Neural crest cell (in vitro differentiated cells): ENCODE measurements around the gene TARBP2. TPM values are rescaled to one million over a fixed set of nuclear protein-coding genes. Genes with fewer than 3 reads are reported as not detected.
A peak's percentile ranks its signal among the peaks of the same experiment; 100 is the strongest.
"Not testable (repeated sequence)": the region's sequence is repeated elsewhere in the genome, so short reads cannot be mapped to it uniquely, and the experiment has no call there.

Experiments used
- DNase-seq: peaks from one replicate; pipeline ENCODE4 v3.0.0; 2021; ENCODE audit warnings: low read depth, mixed read lengths, low spot score
- H3K27ac Mint-ChIP-seq: one replicate; pipeline ENCODE4 v1.8.0; 2021; ENCODE audit warnings: mild to moderate bottlenecking, mixed read lengths; ENCODE audit not compliant: unreplicated experiment
- H3K27me3 Mint-ChIP-seq: 2 replicates; pipeline ENCODE4 v1.8.0; 2021; ENCODE audit warnings: low read depth, mild to moderate bottlenecking, mixed read lengths
- H3K36me3 Mint-ChIP-seq: 2 replicates; pipeline ENCODE4 v1.8.0; 2021; ENCODE audit warnings: low read depth, mild to moderate bottlenecking, mixed read lengths
- H3K4me1 Mint-ChIP-seq: 2 replicates; pipeline ENCODE4 v1.8.0; 2021; ENCODE audit warnings: mixed read lengths
- H3K4me3 Mint-ChIP-seq: one replicate; pipeline ENCODE4 v1.8.0; 2021; ENCODE audit warnings: mild to moderate bottlenecking, mixed read lengths
- H3K9me3 Mint-ChIP-seq: 2 replicates; pipeline ENCODE4 v1.8.0; 2021; ENCODE audit warnings: mixed read lengths
- CTCF ChIP-seq: fragments of 200-600 bp; sonication (generic); conservative IDR thresholded peaks from 2 replicates; pipeline ENCODE4 v1.5.0; 2021; ENCODE audit warnings: antibody characterized with exemption, mild to moderate bottlenecking
- total RNA-seq: library from RNA; stranded (reverse); gene quantifications from 2 replicates; pipeline ENCODE4 v1.2.1, GENCODE V29; 2021

The TARBP2 gene
- total RNA-seq, 1 donor from 2014 or later = 73.1 TPM

GRCh38 chr12:53474819-53475218 is 26.3 kb upstream of the TARBP2 start:
- no peak for TF ChIP-seq CTCF
- peaks cover 3% of the 10 kb centered on the region for H3K27me3 Mint-ChIP-seq
- DNase-seq = no peak
- H3K27ac Mint-ChIP-seq = no peak overlapping the region
- peaks cover 46% of the 10 kb centered on the region for H3K36me3 Mint-ChIP-seq
- H3K4me3 Mint-ChIP-seq = peak overlapping the region; percentile 66
- peaks cover 58% of the 10 kb centered on the region for H3K4me1 Mint-ChIP-seq
- no peaks in the 10 kb centered on the region for H3K9me3 Mint-ChIP-seq

- Mint-ChIP-seq H3K9me3 (no peaks in the 10 kb centered on the region), H3K36me3 (peaks cover 40% of the 10 kb centered on the region), H3K27ac (no peak overlapping the region), H3K4me1 (peaks cover 57% of the 10 kb centered on the region), H3K27me3 (peaks cover 3% of the 10 kb centered on the region), H3K4me3 (peak overlapping the region; percentile 64)
- no peak for DNase-seq
- peak; percentile 48 for TF ChIP-seq CTCF
These were observed 24.3 kb upstream of the TARBP2 start for GRCh38 chr12:53476769-53477209.

DNA sequence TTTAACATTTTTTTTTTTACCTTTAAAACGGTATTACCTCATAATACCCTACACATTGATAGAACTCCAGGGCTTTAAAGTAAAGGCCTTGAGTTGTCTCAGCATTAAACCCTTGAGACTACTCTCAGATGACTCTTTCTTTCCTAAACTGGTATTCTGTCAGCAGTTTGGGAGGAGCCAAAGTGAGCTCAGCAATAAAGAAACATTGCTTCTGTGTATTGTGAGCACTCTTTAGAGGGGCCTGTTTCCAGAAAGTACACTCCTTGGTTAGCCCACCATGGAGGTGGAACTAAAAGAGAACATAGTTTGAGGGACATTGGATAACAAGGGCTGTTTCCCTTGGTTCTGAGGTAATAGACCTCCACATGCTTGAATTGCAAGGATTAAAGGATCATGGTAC is 22.2 kb upstream of the TARBP2 start:
- TF ChIP-seq CTCF = no peak
- Mint-ChIP-seq H3K9me3 (no peaks in the 10 kb centered on the region), H3K4me1 (peaks cover 46% of the 10 kb centered on the region), H3K27me3 (peaks cover 16% of the 10 kb centered on the region), H3K4me3 (no peak overlapping the region), H3K36me3 (peaks cover 36% of the 10 kb centered on the region), H3K27ac (no peak overlapping the region)
- DNase-seq = no peak

- H3K27ac Mint-ChIP-seq = no peak overlapping the region
- peaks cover 41% of the 10 kb centered on the region for H3K4me1 Mint-ChIP-seq
- DNase-seq = no peak
- H3K4me3 Mint-ChIP-seq = no peak overlapping the region
- H3K9me3 Mint-ChIP-seq = no peaks in the 10 kb centered on the region
- H3K27me3 Mint-ChIP-seq = peaks cover 16% of the 10 kb centered on the region
- TF ChIP-seq CTCF = no peak
- H3K36me3 Mint-ChIP-seq = peaks cover 35% of the 10 kb centered on the region
These were observed 21.8 kb upstream of the TARBP2 start for GRCh38 chr12:53479331-53479730.

GRCh38 chr12:53480491-53481442 is 20.3 kb upstream of the TARBP2 start:
- Mint-ChIP-seq H3K27ac (peak overlapping the region; percentile 12), H3K9me3 (no peaks in the 10 kb centered on the region), H3K36me3 (peaks cover 35% of the 10 kb centered on the region), H3K27me3 (peaks cover 16% of the 10 kb centered on the region), H3K4me3 (peak overlapping the region; percentile 56), H3K4me1 (peaks cover 31% of the 10 kb centered on the region)
- peak; percentile 16 for TF ChIP-seq CTCF
- no peak for DNase-seq

GRCh38 chr12:53481458-53481857 is 19.6 kb upstream of the TARBP2 start:
- Mint-ChIP-seq H3K27me3 (peaks cover 16% of the 10 kb centered on the region), H3K4me1 (peaks cover 29% of the 10 kb centered on the region), H3K36me3 (peaks cover 33% of the 10 kb centered on the region), H3K4me3 (peak overlapping the region; percentile 79)
- H3K9me3 Mint-ChIP-seq, DNase-seq, H3K27ac Mint-ChIP-seq: not testable (repeated sequence)
